ENCODE data around the gene TRIM28.
"Not testable (repeated sequence)": the region's sequence is repeated elsewhere in the genome, so short reads cannot be mapped to it uniquely, and the experiment has no call there.

TRIM28 gene

GRCh38 chr19:58543826-58544590 lies at the start of gene TRIM28:
TRIM28 (plus strand) TSS chr19:58544064; CDS start chr19:58544758, 694 bp downstream.
- no peak for DNase-seq

DNA sequence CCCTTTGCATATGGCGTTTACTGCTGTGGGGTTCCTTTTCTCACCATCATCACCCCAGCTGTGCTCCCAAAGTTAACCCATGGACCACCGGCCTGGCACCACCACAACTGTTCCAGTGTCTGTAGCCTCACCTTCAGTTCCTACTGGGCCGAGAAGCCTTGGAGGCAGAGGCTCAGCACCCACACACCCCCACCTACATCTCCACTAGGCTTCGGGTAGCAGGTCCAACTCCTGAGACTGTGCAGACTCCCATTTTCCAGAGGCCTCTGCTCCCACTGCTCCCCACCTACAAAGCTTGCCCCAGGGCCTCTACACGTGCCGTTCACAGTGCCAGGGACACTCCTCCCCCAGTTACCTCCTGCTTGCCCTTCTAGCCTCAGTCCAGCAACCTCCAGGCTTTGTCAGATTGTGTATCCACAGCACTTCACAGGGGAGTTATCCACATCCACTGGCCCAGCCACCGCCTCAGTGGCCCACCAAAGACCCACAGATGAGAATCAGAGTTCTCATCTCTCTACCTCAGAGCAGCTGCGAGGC lies 46.2 kb upstream of the TRIM28 start:
- DNase-seq: no peak

DNA sequence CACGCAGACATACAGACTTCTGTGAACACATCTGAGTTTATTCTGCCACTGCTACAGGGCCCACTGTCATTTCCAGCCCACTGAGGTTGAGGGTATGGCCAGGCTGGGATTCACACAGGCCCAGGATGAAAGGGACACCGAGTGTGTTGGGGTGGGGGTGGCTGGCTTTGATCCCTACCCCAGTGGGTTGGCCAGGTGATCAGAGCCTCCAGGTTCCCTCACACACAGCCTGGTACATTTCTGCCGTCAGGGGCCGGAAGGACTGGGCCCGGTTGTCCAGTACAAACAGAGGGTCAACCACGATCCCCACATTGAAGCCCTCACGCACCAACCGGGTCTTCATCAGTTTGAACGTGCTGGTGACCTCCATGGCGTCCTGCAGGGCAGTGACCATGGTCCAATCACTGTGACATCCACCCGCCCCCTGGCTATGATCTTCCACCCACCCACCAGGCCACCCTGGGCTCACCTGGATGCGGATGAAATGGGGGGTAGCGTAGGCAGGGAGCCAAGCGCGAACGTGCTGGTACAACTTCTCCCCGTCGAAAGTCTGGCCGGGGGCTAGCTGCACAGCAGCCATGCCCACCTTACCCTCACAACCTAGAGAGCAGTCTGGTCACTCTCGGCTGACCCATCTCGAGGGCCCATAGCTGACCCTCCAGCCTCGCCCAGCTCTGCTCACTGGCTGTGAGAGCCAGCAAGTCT lies 45.4 kb upstream of the TRIM28 start:
- DNase-seq: no peak

DNA sequence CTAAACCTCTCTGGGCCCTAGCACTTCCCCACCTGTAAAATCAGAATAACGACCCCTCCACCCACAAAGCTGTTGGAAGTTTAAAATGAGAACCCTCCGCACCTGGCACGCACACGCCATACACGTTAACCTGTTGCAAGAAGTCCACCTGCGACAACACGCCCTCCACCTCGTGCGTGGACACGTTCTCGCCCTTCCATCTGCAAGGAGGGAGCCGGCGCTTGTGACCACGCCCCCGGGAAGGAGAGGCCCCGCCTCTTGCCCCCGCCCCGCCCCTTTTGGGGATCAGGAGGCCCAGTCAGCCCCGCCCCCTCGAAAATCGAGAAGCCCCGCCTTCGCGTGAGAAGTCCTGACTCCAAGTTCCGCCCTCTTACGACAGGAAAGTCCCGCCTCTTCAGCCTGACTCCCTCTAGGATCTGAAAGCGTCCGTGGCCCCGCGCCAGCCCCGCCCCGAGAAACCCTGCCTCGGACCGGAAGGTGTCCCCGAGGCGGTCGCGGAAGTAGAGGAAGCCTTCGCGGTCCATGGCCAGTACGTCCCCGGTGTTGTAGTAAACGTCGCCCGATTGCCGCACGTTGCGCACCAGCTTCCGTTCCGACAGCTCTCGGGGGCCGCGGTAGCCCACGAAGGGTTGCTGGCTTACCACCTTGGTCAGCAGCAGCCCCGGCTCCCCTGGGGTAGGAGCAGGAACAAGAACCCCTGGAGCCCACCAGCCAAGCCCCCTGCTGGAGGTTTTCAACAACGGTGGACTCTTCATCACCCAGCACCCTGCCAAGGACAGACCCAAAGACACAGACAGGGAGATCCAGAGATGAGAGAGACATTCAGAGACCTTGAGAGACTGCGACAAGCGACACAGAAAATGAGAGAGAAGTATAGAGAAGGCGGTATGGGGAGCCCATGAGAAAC lies 44.6 kb upstream of the TRIM28 start:
- peak; percentile 98 to 99 for DNase-seq

DNA sequence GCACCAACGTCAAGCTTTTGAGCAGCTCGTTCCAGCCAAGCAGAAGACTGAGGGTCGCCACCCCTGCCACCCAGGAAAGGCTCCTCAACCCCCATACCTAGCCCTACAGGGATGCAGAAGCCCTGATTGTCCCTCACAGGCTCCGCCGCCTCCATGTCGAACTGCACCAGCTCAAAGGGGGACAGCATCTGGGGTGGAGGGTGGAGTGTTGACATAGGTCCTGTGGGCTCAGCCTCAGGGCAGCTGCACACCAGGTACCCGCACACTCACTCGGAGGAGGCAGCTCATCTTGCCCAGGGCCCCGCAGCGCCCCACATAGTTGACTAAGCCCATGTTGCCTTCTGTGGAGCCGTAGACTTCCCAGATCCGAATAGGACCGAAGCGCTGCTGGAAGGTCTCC lies 43.6 kb upstream of the TRIM28 start:
- no peak for DNase-seq

- not testable (repeated sequence) for DNase-seq
These were observed 36.2 kb upstream of the TRIM28 start for GRCh38 chr19:58507602-58508223.

- DNase-seq: no peak
These were observed 34.2 kb upstream of the TRIM28 start for GRCh38 chr19:58509731-58510083.

GRCh38 chr19:58510084-58510862 lies 33.6 kb upstream of the TRIM28 start:
- no peak for DNase-seq

GRCh38 chr19:58511353-58512208 lies 32.3 kb upstream of the TRIM28 start, which contains the start of gene SLC27A5:
SLC27A5 (minus strand) TSS chr19:58511992; CDS start chr19:58511955, 37 bp downstream.
- DNase-seq: no peak

- DNase-seq: no peak
These were observed 30.6 kb upstream of the TRIM28 start for GRCh38 chr19:58513213-58513693.

DNA sequence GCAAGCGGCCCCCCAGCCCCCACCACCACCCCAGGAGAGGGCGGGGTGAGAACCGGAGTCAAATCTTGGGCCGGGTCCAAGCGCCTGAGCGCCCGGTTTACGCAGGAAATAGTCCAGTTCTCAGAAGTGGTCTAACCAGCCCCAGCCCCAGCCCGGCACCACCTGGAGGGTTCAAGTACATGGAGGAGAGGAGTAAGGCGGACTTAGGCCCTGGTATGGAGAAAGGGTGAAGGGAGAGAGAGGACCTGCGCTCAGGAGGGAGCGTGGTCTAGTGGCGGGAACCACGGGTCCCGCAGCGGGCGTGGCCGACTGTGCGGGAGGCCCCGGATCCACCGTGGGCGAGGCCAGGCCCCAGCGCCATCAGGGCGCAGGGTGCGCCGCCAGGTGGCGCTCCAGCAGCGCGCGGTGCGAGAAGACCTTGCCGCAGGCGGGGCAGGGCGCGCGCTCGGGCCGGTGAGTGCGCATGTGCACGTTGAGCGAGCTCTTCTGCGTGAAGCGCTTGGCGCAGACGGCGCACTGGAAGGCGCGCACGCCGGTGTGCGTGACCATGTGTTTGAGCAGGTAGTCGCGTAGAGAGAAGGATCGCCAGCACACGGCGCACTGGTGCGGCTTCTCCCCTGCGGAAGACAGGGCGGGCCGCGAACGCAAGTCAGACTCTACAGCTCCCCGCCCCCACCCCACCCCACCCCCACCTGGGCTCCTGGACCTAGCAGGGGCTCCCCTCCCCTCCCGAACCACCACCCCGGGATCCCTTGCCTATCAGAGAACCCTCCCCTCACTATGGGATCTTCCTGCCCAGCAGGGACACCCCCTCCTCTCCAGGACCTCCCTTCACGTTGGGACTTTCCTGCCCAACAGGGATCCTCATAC lies 29.9 kb upstream of the TRIM28 start:
- DNase-seq: peak; percentile 83 to 96

GRCh38 chr19:58514564-58515022 lies 29.3 kb upstream of the TRIM28 start:
- no peak for DNase-seq

DNA sequence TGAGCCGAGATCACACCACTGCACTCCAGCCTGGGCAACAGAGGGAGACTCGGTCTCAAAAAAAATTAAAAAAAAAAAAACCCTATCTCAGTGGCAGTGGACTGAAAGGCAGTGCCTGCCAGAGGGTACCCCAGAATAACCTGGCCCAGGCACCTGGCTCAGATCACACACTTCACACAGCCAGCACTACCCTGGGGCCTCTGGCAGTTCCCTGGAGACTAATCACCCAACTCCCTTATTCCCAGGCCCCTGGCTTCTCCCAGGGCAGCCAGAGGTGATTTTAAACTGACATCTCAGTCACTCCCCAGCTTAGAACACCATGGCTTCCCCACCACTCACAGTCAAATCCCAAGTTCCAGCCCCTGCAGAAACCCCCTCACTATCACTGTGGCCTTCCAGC lies 28.6 kb upstream of the TRIM28 start:
- DNase-seq: peak in 1 of 2 experiments; percentile 36

DNA sequence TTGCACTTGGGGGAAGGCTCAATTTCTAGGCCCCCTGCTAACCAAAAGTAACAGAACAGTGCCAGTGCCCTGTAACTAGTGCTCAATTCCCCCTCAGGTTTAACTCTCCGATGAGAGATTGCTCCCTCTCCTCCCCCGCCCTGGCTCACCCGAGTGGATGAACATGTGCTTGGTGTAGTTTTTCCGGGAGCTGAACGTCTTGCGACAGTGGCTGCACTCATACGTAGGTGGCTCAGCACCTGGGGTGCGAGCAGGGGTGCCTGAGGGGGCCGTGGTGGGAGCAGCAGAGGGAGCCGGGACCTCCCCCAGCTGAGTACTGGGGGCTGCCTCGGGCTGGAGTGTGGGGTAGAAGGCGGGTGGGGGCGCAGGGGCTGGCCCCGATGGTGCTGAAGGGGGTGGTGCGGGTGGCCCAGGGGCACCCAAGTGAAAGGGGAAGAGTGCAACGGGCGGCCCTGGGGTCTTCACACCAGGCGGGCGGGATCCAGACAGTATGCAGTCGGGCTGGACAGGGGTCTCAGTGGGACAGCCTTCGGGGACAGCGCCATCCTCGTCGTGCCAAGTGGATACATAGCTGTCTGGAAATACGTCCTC lies 27.5 kb upstream of the TRIM28 start:
- no peak for DNase-seq

DNA sequence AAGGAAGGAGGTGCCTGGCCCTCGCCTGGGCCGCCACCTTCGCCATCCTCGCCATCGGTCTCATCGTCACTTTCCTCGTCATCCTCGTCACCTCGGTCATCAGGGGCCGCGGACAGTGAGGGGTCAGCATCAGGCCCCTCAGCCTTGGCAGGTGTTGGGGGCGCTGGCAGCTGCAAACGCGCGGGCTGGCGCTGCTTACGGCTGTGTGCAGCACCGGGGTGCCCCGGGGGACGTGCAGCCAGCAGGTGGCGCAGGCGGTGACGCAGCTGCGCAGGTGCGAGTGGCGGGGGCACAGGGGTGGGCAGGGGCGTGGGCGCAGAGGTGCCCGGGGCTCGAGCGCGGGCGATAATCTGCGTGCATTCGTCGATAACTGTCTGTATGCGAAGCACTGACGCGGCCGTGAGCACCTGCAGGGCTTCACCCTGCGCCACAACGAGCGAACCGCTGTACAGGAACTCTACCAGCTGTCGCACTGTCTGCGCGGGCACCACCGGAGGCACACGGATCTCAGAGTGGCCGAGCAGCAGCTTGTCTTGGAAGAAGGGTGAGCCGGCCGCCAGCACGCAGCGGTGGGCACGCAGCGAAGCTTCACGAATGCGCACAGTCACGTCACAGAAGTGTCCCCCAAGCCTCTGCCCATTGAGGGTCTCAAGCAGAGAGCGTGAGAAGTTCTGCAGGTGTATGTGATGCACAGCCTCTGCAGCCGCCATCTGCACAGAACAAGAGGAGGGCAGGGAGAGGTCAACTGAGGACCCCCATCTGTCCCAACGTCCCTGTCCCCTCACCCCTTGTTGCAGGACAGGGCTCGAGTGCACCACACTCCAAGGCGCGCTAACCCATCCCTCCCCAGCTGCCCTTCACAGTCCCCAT lies 26.7 kb upstream of the TRIM28 start:
- peak in 1 of 2 experiments; percentile 85 for DNase-seq

GRCh38 chr19:58518256-58519086 lies 25.4 kb upstream of the TRIM28 start:
- DNase-seq: peak in 1 of 2 experiments; percentile 44

- DNase-seq: peak; percentile 55 to 88
These were observed 24.8 kb upstream of the TRIM28 start for GRCh38 chr19:58519087-58519354.
